ENCODE results near the gene PAPPA2.
"Not testable (repeated sequence)": the region's sequence is repeated elsewhere in the genome, so short reads cannot be mapped to it uniquely, and the experiment has no call there.

Gene PAPPA2

DNA sequence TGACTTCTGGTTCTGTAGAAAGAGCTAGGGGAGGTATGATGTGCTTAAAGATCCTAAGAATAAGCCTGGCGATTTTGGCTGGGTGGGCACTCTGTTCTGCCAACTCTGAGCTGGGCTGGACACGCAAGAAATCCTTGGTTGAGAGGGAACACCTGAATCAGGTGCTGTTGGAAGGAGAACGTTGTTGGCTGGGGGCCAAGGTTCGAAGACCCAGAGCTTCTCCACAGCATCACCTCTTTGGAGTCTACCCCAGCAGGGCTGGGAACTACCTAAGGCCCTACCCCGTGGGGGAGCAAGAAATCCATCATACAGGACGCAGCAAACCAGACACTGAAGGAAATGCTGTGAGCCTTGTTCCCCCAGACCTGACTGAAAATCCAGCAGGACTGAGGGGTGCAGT is 93.3 kb downstream of the PAPPA2 start:
- no peak for DNase-seq

- DNase-seq, result no peak
Measured at GRCh38 chr1:176557543-176558258, 94.7 kb downstream of the PAPPA2 start.

GRCh38 chr1:176558561-176558960 is 95.6 kb downstream of the PAPPA2 start:
- no peak for DNase-seq

GRCh38 chr1:176559474-176559873 is 96.5 kb downstream of the PAPPA2 start:
- no peak for DNase-seq

DNA sequence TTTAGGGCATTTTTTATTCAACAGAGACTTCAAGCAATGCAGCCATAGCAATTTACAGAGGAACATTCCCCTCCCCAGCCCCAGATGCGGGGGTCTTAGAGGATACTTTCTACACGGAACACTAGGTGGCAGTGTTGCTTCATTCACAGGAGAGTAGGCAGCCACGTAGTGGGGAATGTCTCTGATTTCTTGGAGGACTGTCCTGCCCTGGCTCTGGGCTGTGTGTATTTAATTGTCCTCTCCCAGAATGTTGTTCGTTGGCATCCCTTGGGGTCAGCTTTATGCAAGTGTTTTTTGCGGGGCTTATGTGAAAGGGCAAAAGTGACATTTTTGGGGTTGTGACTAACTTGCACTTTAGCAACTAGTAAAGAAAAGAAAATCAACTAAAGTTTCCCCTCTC is 96.9 kb downstream of the PAPPA2 start:
- peak; percentile 23 for DNase-seq

DNA sequence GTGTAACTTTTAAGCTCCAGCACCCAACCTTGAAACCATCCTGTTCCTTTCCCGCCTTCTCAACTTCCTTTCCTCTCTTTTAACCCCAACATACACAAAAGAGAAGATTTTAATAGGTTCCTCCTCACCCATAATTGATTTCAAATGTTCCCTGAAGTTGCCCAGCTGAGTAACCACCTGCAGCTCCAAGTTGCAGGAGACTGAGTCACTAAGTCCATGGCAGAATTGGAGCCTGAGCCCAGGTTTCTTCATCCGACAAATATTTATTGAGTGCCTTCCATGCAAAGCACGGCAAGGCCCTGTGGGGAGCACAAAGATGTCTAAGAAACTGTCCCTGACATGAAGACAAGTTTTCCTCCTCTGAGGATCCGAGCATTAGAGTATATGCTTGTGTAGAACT is 97.7 kb downstream of the PAPPA2 start:
- no peak for DNase-seq

DNA sequence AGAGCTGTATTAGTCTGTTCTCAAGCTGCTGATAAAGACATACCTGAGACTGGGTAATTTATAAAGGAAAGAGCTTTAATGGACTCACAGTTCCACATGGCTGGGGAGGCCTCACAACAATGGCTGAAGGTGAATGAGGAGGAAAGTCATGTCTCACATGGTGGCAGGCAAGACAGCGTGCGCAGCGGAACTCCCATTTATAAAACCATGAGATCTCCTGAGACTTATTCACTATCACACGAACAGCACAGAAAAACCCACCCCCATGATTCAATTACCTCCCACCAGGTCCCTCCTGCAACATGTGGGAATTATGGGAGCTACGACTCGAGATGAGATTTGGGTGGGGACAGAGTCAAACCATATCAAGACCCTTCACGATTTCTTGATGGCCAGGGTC is 98.8 kb downstream of the PAPPA2 start:
- DNase-seq, result not testable (repeated sequence)

- no peak for DNase-seq
Measured at GRCh38 chr1:176566004-176566975, 103.3 kb downstream of the PAPPA2 start.

GRCh38 chr1:176567190-176567794 is 104.3 kb downstream of the PAPPA2 start:
- no peak for DNase-seq

DNA sequence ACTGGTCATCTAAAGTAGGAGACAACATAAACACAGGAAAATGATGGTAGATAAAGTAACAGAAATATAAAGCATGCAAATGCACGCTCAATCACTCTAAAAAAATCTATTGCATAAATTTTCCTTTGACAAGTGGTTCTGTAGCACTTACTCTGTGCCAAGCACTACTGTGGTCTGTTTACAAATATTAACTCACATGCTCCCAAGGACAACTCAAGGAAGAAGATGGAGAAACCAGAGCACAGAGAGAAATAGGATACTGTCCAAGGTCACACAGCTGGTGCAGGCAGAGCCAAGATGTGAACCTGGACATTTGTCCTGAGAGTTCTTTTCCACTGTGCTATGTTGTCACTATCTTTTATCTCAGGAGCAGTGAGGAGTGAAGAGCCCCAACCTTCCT is 105.2 kb downstream of the PAPPA2 start:
- no peak for DNase-seq

DNA sequence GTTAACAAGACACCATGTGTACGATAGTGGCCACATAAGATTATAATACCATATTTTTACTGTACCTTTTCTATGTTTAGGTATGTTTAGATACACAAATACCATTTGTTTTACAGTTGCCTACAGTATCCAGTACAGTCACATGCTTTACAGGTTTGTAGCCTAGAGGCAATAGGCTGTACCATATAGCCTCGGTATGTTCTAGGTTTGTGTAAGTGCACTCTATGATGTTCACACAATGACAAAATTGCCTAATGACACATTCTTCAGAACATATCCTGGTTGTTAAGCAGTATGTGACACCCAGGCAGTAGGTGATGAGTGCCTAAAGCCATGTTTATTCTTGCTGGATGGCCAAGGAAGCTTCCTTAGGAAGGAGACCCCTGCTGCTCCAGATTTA is 111.8 kb downstream of the PAPPA2 start:
- DNase-seq, result no peak

GRCh38 chr1:176575991-176576390 is 113.0 kb downstream of the PAPPA2 start:
- no peak for DNase-seq

- DNase-seq, result no peak
Measured at GRCh38 chr1:176576670-176577069, 113.7 kb downstream of the PAPPA2 start.

- no peak for DNase-seq
Measured at GRCh38 chr1:176577646-176578197, 114.7 kb downstream of the PAPPA2 start.

DNA sequence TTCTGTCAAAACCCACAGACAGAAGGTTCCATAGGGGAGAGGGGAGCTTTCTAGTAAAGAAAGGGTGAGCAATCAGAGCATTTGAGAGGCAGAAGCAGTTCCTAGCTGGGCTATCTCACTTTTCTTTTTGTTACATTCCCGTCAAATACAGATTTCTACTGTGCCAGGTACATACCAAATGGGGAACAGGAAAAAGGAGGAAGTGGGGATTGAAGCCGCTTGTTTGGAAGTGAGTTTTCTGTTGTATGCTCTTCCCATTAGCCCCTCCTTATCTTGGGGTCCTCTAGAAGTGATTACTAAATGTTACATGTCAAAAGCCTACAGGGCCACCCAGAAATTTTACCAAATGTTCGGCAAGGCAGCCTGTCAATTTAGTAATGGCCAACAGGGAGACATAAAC is 116.1 kb downstream of the PAPPA2 start:
- DNase-seq, result no peak

GRCh38 chr1:176595217-176595616 is 132.2 kb downstream of the PAPPA2 start:
- DNase-seq, result no peak

- DNase-seq, result no peak
Measured at GRCh38 chr1:176601348-176601747, 138.4 kb downstream of the PAPPA2 start.

DNA sequence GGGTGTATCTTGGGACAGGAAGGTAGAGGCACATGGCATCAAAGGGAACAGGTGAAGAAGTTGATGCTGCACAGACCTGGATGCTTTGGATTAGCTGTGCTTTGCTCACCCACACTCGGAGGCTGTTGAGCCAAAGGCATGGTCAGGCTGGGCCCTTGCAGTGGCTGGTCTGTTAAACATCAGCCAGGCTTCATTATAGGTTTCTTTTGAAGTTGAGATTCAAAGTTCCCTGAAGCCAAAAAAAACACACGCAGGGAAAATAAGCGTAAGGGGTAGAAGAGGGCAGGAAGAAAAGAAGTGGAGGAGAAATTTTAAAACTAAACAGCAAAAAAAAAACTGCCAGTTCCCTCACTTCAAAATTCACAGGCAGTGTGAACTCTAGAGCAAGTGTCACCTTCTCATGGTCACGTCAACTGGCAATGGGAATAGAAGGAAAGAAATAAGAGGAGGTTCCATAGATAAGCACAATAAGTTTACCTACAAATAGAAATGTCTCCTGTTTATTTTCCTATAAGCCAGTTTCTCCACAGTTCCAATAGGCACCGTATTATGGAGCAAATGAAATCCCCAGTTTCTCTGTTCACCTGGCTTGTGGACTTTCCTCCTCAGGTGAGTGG is 139.5 kb downstream of the PAPPA2 start:
- no peak for DNase-seq

DNA sequence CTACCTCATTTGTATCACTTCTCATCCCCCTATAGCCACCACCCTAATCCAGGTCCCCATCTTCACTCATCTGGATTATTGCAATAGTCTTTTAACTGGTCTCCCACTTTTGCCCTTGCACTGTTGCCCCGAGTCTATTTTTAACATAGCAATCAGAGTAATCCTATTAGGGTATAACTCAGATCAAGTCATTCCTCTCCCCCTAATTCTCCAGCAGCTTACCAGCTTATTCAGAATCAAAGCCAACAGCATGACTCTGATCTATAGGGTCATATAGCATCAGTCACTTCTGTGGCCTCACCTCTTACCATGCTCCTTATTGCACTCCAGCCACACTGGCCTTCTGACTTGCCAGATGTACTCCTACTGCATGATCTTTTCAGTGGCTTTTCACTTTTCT is 140.7 kb downstream of the PAPPA2 start:
- DNase-seq, result no peak

- DNase-seq, result no peak
Measured at GRCh38 chr1:176604461-176604860, 141.5 kb downstream of the PAPPA2 start.

DNA sequence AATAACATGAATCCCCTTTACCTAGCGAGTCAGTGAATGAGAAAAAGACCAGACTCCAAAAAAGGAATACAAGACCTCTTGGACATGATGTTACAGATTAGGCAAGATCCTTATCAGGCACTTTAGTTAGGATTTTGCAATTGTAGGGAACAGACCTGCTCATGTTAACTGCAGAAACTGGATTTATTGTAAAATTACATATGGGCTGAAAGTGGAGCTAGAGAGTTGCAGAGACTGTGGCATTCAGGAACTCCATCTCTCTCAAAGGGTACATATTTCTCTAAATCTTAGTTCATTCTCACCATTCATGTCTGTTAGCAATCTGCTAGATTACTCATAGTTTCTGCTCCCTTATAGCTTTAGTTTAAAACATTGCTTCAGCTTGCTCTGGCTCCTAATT is 142.2 kb downstream of the PAPPA2 start:
- DNase-seq, result no peak

GRCh38 chr1:176609556-176610408 is 146.8 kb downstream of the PAPPA2 start:
- DNase-seq, result no peak
